ENCODE results near the gene GUCY1A2.

GRCh38 chr11:106827687-106828086, 190.6 kb downstream of the GUCY1A2 start:
- TF ChIP-seq, protein P1, sequence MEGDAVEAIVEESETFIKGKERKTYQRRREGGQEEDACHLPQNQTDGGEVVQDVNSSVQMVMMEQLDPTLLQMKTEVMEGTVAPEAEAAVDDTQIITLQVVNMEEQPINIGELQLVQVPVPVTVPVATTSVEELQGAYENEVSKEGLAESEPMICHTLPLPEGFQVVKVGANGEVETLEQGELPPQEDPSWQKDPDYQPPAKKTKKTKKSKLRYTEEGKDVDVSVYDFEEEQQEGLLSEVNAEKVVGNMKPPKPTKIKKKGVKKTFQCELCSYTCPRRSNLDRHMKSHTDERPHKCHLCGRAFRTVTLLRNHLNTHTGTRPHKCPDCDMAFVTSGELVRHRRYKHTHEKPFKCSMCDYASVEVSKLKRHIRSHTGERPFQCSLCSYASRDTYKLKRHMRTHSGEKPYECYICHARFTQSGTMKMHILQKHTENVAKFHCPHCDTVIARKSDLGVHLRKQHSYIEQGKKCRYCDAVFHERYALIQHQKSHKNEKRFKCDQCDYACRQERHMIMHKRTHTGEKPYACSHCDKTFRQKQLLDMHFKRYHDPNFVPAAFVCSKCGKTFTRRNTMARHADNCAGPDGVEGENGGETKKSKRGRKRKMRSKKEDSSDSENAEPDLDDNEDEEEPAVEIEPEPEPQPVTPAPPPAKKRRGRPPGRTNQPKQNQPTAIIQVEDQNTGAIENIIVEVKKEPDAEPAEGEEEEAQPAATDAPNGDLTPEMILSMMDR (IDR thresholded peaks at IDR 0.05 in 4 of 5, conservative IDR thresholded peaks at IDR 0.05 in 1 of 5) = no peak
- TF ChIP-seq POLR2A (IDR thresholded peaks at IDR 0.05) = no peak
